HCEC 1CT (cell line): ENCODE data around the gene USP17L10.
"Not testable (repeated sequence)": the region's sequence is repeated elsewhere in the genome, so short reads cannot be mapped to it uniquely, and the experiment has no call there.

Experiments used
- DNase-seq: peaks from one replicate; pipeline ENCODE4 v3.0.0-alpha.2; 2017

The USP17L10 gene, protein sequence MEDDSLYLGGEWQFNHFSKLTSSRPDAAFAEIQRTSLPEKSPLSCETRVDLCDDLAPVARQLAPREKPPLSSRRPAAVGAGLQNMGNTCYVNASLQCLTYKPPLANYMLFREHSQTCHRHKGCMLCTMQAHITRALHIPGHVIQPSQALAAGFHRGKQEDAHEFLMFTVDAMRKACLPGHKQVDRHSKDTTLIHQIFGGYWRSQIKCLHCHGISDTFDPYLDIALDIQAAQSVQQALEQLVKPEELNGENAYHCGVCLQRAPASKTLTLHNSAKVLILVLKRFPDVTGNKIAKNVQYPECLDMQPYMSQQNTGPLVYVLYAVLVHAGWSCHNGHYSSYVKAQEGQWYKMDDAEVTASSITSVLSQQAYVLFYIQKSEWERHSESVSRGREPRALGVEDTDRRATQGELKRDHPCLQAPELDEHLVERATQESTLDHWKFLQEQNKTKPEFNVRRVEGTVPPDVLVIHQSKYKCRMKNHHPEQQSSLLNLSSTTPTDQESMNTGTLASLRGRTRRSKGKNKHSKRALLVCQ

DNA sequence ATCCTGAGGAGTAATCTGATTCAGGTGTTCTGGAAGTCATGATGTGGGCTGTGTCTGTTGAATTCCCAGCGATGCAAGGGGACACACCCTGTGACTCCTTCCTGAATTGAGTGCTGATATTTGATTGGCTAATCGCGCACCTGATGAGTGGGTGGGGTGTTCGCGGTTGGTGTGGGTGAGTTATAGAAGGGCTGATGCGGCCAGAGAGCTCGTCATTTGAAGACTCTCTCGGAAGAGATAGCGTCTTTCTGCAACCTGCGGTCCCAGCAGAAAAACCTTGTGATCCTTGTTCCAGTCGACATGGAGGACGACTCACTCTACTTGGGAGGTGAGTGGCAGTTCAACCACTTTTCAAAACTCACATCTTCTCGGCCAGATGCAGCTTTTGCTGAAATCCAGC, at the start of gene USP17L10:
Gene USP17L10, plus strand, starts transcription at position 301 of the 400 bp plus-strand sequence. Its CDS starts 0 bp downstream, at position 301.
- DNase-seq, result not testable (repeated sequence)

DNA sequence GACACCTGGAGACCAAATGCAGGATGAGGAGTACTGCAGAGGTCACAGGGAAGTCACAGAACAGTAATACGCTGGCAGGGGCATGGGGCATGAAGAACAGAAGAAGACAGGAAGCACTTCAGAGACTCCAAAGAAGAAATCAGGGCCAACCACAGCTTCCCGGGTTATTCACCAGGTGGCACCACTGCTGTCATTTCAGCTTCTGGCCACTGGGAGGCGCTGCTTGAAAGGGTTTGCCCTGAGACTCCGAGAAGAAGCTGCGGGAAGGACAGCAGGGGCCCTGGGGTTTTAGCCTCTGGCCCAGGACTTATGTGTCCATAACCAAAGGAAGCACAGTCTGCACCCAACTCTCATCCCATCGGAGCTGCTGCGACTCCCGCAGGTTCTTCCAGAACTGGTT, 44.5 kb upstream of the USP17L10 start:
- DNase-seq, result not testable (repeated sequence)

DNA sequence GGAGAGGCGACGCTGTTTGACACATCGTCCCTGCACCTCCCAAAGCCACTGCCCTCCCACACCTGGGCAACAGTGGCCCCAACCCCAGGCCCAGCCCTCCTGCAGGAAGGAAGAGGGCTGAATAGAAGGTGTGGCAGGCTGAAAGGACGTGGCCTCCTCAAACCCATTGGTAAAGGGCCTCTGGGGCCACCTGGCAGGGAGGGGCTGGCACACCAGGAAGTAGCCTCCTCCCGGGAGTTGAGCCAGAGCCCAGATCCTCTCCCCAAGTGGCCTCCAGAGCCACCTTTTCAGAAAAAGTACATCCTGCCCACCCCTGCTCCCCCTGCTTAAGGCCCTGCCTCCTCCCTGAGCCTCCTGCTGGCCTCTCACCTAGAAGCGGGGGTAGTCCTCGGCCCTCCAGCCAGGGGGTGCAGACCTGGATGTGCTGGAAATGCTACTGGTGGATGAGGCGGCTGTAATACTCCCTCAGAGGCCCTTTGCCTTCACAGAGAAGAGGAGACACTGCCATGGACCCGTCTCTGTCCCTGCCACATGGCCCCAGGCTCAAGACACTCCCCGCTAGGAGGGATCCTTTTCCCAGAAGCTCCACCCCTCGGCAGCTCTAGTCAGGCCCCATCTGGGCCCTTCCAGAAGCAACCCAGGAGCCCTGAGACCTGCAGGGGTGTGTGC, 40.5 kb upstream of the USP17L10 start, which contains the start of gene FAM90A26:
Gene FAM90A26, plus strand, starts transcription at position 619 of the 669 bp plus-strand sequence. CDS start 2,764 bp downstream, outside the sequence.
- DNase-seq, result not testable (repeated sequence)

DNA sequence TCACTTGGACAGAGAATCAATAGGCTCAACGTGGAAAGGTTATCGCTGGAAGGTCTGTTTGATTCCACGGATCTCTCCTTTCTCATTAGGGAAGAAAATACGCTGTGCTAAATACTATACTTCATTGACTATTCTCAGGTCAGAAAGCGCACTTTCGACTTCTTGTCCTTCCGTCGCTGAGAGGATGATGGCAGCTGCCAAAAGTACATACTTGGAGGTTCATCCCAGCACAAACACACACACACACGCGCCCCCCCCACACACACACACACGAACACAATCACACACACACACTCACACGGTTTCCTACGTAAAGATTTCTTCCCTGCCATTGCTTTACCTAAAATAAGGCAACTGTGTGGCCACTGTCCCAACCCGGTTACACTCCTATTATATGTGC, 4.2 kb downstream of the USP17L10 start:
- not testable (repeated sequence) for DNase-seq

DNA sequence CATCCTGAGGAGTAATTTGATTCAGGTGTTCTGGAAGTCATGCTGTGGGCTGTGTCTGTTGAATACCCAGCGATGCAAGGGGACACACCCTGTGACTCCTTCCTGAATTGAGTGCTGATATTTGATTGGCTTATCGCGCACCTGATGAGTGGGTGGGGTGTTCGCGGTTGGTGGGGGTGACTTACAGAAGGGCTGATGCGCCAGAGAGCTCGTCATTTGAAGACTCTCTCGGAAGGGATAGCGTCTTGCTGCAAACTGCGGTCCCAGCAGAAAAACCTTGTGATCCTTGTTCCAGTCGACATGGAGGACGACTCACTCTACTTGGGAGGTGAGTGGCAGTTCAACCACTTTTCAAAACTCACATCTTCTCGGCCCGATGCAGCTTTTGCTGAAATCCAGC, 4.6 kb downstream of the USP17L10 start, which contains the start of gene USP17L11:
Gene USP17L11, plus strand, starts transcription at position 301 of the 400 bp plus-strand sequence. Its CDS starts 0 bp downstream, at position 301.
- DNase-seq, result not testable (repeated sequence)

DNA sequence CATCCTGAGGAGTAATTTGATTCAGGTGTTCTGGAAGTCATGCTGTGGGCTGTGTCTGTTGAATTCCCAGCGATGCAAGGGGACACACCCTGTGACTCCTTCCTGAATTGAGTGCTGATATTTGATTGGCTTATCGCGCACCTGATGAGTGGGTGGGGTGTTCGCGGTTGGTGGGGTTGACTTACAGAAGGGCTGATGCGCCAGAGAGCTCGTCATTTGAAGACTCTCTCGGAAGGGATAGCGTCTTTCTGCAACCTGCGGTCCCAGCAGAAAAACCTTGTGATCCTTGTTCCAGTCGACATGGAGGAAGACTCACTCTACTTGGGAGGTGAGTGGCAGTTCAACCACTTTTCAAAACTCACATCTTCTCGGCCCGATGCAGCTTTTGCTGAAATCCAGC, 9.4 kb downstream of the USP17L10 start, which contains the start of gene USP17L12:
Gene USP17L12, plus strand, starts transcription at position 301 of the 400 bp plus-strand sequence. Its CDS starts 0 bp downstream, at position 301.
- not testable (repeated sequence) for DNase-seq

DNA sequence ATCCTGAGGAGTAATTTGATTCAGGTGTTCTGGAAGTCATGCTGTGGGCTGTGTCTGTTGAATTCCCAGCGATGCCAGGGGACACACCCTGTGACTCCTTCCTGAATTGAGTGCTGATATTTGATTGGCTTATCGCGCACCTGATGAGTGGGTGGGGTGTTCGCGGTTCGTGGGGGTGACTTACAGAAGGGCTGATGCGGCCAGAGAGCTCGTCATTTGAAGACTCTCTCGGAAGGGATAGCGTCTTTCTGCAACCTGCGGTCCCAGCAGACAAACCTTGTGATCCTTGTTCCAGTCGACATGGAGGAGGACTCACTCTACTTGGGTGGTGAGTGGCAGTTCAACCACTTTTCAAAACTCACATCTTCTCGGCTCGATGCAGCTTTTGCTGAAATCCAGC, 14.1 kb downstream of the USP17L10 start, which contains the start of gene USP17L13:
Gene USP17L13, plus strand, starts transcription at position 301 of the 400 bp plus-strand sequence. Its CDS starts 0 bp downstream, at position 301.
- DNase-seq, result not testable (repeated sequence)

DNA sequence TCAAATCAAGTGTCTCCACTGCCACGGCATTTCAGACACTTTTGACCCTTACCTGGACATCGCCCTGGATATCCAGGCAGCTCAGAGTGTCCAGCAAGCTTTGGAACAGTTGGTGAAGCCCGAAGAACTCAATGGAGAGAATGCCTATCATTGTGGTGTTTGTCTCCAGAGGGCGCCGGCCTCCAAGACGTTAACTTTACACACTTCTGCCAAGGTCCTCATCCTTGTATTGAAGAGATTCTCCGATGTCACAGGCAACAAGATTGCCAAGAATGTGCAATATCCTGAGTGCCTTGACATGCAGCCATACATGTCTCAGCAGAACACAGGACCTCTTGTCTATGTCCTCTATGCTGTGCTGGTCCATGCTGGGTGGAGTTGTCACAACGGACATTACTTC, 19.8 kb downstream of the USP17L10 start:
- not testable (repeated sequence) for DNase-seq

DNA sequence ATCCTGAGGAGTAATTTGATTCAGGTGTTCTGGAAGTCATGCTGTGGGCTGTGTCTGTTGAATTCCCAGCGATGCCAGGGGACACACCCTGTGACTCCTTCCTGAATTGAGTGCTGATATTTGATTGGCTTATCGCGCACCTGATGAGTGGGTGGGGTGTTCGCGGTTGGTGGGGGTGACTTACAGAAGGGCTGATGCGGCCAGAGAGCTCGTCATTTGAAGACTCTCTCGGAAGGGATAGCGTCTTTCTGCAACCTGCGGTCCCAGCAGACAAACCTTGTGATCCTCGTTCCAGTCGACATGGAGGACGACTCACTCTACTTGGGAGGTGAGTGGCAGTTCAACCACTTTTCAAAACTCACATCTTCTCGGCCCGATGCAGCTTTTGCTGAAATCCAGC, 23.6 kb downstream of the USP17L10 start, which contains the start of gene USP17L15:
Gene USP17L15, plus strand, starts transcription at position 301 of the 400 bp plus-strand sequence. Its CDS starts 0 bp downstream, at position 301.
- DNase-seq, result not testable (repeated sequence)

DNA sequence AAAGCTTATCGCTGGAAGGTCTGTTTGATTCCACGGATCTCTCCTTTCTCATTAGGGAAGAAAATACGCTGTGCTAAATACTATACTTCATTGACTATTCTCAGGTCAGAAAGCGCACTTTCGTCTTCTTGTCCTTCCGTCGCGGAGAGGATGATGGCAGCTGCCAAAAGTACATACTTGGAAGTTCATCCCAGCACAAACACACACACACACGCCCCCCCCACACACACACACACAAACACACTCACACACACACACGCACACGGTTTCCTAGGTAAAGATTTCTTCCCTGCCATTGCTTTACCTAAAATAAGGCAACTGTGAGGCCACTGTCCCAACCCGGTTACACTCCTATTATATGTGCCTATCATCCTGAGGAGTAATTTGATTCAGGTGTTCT, 28.0 kb downstream of the USP17L10 start:
- not testable (repeated sequence) for DNase-seq

DNA sequence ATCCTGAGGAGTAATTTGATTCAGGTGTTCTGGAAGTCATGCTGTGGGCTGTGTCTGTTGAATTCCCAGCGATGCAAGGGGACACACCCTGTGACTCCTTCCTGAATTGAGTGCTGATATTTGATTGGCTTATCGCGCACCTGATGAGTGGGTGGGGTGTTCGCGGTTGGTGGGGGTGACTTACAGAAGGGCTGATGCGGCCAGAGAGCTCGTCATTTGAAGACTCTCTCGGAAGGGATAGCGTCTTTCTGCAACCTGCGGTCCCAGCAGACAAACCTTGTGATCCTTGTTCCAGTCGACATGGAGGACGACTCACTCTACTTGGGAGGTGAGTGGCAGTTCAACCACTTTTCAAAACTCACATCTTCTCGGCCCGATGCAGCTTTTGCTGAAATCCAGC, 33.1 kb downstream of the USP17L10 start, which contains the start of gene USP17L17:
Gene USP17L17, plus strand, starts transcription at position 301 of the 400 bp plus-strand sequence. Its CDS starts 0 bp downstream, at position 301.
- DNase-seq, result not testable (repeated sequence)

DNA sequence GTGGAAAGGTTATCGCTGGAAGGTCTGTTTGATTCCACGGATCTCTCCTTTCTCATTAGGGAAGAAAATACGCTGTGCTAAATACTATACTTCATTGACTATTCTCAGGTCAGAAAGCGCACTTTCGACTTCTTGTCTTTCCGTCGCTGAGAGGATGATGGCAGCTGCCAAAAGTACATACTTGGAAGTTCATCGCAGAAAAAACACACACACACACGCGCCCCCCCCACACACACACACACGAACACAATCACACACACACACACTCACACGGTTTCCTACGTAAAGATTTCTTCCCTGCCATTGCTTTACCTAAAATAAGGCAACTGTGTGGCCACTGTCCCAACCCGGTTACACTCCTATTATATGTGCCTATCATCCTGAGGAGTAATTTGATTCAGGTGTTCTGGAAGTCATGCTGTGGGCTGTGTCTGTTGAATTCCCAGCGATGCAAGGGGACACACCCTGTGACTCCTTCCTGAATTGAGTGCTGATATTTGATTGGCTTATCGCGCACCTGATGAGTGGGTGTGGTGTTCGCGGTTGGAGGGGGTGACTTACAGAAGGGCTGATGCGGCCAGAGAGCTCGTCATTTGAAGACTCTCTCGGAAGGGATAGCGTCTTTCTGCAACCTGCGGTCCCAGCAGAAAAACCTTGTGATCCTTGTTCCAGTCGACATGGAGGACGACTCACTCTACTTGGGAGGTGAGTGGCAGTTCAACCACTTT, 37.7 kb downstream of the USP17L10 start, which contains the start of gene USP17L18:
Gene USP17L18, plus strand, starts transcription at position 678 of the 728 bp plus-strand sequence. Its CDS starts 0 bp downstream, at position 678.
- DNase-seq, result not testable (repeated sequence)

DNA sequence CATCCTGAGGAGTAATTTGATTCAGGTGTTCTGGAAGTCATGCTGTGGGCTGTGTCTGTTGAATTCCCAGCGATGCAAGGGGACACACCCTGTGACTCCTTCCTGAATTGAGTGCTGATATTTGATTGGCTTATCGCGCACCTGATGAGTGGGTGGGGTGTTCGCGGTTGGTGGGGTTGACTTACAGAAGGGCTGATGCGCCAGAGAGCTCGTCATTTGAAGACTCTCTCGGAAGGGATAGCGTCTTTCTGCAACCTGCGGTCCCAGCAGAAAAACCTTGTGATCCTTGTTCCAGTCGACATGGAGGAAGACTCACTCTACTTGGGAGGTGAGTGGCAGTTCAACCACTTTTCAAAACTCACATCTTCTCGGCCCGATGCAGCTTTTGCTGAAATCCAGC, 42.6 kb downstream of the USP17L10 start, which contains the start of gene USP17L19:
Gene USP17L19, plus strand, starts transcription at position 301 of the 400 bp plus-strand sequence. Its CDS starts 0 bp downstream, at position 301.
- not testable (repeated sequence) for DNase-seq

DNA sequence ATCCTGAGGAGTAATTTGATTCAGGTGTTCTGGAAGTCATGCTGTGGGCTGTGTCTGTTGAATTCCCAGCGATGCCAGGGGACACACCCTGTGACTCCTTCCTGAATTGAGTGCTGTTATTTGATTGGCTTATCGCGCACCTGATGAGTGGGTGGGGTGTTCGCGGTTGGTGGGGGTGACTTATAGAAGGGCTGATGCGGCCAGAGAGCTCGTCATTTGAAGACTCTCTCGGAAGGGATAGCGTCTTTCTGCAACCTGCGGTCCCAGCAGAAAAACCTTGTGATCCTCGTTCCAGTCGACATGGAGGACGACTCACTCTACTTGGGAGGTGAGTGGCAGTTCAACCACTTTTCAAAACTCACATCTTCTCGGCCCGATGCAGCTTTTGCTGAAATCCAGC, 47.4 kb downstream of the USP17L10 start, which contains the start of gene USP17L20:
Gene USP17L20, plus strand, starts transcription at position 301 of the 400 bp plus-strand sequence. Its CDS starts 0 bp downstream, at position 301.
- DNase-seq, result not testable (repeated sequence)
